ENCODE results near the gene CCL11.

The CCL11 gene
- total RNA-seq, result 0 to 0.06 (median 0) reads per million in 18 experiments

DNA sequence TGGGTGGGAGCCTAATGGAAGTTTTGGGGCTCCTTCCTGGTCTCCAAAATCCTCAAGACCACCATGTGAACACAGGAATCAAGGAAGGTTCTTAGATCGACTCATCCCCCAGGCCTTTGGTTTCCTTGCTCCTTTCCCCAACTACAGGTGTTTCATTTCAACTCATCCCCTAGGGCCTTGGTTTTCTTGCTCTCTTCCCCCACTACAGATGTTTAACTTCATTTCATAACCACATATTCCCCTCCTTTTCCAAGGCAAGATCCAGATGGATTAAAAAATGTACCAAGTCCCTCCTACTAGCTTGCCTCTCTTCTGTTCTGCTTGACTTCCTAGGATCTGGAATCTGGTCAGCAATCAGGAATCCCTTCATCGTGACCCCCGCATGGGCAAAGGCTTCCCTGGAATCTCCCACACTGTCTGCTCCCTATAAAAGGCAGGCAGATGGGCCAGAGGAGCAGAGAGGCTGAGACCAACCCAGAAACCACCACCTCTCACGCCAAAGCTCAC is at the start of gene CCL11:
Gene CCL11 (plus strand): TSS at position 457 of the 507 bp plus-strand sequence. CDS start 67 bp downstream, outside the sequence.
- DNase-seq, result no peak

- DNase-seq, result peak in 1 of 2 donors; percentile 41
Observed at GRCh38 chr17:34236281-34236892, 49.2 kb upstream of the CCL11 start.

DNA sequence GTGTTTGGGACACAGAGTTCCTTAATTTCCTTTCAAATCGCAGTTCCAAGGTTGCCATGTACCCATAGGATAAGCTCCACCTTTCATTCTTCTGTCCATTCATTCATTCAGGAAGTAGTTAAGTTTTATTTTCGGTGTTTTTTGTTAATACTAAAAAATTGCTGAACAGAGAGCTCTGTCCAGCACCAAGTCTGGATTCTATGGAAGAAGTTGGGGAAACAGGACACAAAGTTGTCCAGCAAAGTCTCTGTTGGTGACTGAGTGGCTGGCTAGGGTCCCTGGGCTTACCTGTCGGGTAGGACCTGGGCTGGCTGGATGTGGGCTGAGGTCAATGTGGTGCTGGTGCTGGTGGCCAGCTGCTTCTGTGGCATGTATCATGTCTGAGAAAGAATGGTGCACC is 48.1 kb upstream of the CCL11 start:
- DNase-seq, result no peak

- DNase-seq, result no peak
Observed at GRCh38 chr17:34241062-34241461, 44.5 kb upstream of the CCL11 start.

- DNase-seq, result peak; percentile 80 to 93
Observed at GRCh38 chr17:34242587-34243363, 42.8 kb upstream of the CCL11 start.

GRCh38 chr17:34243364-34244320 is 41.9 kb upstream of the CCL11 start:
- no peak for DNase-seq

DNA sequence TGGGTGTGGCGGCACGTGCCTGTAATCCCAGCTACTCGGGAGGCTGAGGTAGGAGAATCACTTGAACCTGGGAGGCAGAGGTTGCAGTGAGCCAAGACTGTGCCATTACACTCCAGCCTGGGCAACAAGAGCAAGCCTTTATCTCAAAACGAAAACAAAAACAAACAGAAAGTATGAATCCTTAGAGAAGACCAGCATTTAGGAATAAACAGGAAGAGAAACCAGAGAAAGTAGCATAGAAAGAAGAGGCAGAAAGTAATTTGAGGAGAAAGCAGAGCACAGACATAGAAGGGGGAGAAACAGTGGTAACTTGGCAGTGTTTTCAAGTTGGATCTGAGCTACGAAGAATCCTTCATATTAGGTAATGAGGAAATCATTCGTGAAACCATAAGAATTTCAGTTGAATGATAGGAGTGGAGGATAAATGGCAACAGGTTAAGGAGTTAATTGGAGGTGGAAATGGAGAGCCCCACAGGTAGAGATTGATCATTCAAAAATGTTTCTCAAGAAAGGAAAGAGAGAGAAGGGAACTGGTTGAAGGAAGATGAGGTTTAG is 40.1 kb upstream of the CCL11 start:
- DNase-seq, result no peak

- peak; percentile 90 to 92 for DNase-seq
Observed at GRCh38 chr17:34246446-34246845, 39.1 kb upstream of the CCL11 start.

DNA sequence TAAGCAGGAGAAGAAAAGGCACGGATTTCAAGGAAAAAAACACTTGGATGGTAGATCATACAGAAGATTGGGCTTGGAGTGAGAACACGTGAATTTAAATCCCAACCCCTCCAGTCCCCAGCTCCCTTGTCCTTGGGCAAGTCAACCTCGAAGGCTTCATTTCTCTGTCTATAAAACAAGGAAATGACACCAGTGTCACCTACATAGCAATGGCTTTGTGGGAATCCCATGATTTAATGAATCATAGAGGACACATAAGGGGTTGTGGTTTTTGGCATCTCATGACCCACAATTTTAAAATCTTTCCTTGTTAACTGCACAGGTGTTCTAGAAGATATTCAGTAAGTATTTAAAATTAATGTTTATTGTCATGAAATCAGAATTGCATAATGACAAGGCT is 38.7 kb upstream of the CCL11 start:
- peak; percentile 83 to 88 for DNase-seq

- DNase-seq, result peak; percentile 77 to 86
Observed at GRCh38 chr17:34248511-34249024, 37.0 kb upstream of the CCL11 start.

DNA sequence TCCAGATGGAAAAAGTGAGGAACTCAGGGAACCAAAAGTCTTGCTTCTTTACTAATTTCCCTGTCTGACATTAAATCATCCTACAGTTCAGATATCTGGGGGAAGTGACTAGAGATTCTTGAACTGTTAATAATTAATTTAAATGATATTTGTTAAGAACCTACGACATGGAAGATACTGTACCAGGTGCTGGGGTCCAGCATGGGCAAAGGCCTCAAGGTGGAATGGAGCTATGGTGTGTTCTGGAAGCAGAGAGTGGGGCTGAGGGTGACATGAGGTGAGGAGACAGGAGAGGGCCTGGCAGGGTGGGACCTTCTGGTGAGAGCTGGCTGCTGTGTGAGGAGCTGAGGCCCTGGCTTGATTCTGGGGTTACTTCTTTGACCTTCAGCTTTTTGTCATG is 36.5 kb upstream of the CCL11 start:
- no peak for DNase-seq

DNA sequence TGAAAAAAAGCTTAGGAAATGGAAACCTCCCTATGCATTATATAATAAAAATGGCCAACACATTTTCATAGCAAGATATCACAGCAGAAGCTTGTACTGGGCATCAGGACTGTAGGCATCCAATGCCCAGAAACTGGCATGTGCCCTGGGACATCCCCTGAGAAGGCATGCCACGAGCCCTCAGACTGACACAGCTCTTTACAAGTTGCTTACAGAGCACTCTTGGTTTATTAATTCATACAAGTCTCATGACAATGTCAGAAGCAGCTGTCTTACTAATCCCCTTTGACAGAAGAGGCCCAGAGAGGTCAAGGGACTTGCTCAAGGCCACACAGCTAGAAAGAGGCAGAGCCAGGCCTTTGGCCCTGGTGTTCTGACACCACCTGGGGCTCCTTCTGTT is 36.1 kb upstream of the CCL11 start:
- peak; percentile 84 to 89 for DNase-seq

- no peak for DNase-seq
Observed at GRCh38 chr17:34251186-34251585, 34.4 kb upstream of the CCL11 start.

DNA sequence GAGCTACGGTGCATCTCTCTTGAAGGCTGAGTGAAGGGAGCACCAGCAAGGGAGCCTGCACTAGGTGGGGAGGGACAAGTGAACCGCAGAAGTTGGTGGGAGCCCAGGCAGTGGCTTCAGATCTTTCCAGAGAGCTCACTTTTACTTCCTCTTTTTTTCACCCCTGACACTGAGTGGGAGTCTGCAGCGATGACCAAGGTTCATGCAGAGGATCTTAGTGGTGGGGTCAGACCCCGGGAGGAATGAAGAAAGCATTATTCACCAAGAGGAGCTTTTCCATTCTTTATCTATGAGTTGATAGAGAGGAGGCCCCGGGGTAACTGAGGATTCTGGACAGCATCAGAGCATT is 33.5 kb upstream of the CCL11 start:
- DNase-seq, result peak; percentile 93 to 95

DNA sequence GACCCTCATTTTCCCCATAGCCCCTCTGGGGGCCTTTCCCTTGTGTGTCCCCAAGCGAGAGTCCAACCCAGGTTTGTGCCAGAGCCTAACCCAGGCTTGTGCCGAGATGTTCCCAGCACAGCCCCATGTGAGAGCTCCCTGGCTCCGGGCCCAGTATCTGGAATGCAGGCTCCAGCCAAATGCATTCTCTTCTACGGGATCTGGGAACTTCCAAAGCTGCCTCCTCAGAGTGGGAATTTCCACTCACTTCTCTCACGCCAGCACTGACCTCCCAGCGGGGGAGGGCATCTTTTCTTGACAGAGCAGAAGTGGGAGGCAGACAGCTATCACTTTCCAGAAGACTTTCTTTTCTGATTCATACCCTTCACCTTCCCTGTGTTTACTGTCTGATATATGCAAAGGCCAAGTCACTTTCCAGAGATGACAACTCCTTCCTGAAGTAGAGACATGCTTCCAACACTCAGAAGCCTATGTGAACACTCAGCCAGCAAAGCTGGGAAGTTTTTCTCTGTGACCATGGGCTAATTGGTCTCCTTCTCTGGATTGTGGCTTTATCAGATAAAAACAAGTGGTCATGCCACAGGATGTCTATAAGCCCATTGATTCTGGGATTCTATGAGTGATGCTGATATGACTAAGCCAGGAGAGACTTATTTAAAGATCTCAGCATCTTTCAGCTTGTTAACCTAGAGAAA is 33.0 kb upstream of the CCL11 start:
- DNase-seq, result peak; percentile 23 to 73

DNA sequence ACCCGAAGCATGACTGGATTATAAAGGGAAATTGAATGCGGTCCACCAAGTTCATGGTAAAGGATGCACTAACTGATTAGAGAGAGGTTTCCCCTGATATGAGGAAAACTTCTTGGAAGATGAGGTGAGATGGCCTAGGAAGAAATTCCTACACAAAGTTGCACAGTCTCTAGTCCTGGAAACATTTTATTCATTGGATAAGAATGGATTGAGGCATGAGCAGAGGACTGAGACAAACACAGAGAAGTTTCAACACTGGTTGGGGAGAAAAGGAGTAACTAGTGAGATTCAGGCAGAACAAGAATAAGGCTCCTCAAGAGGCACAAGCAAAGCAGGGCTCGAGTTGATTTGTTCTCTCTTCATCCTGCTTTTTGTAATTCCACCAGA is 32.4 kb upstream of the CCL11 start:
- no peak for DNase-seq

DNA sequence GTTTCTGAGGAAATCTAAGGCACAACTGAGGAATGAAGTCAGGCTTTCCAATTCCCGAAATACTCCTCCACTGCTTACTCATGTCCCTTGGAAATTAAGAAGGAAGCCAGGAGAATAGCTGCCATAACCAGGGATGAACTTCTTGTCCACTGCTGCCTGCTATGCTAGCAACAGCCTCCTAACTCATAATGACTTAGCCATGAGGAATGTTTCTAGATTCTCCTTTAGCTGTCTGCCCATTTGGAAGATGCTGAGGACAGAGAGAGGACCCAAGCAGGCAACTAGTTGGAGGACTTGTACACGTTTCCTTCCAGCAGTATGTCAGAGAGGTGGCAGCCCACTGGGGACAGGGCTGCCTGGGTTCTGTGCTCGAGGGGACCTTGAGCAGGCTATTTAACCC is 31.4 kb upstream of the CCL11 start:
- DNase-seq, result no peak

GRCh38 chr17:34254651-34255380 is 30.7 kb upstream of the CCL11 start, which contains the start of gene CCL2:
Gene CCL2, plus strand, starts transcription at chr17:34255285. Its CDS starts 65 bp downstream, at chr17:34255350.
- peak; percentile 69 to 72 for DNase-seq

DNA sequence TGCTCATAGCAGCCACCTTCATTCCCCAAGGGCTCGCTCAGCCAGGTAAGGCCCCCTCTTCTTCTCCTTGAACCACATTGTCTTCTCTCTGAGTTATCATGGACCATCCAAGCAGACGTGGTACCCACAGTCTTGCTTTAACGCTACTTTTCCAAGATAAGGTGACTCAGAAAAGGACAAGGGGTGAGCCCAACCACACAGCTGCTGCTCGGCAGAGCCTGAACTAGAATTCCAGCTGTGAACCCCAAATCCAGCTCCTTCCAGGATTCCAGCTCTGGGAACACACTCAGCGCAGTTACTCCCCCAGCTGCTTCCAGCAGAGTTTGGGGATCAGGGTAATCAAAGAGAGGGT is 30.2 kb upstream of the CCL11 start:
- no peak for DNase-seq

GRCh38 chr17:34255841-34256240 is 29.7 kb upstream of the CCL11 start:
- no peak for DNase-seq
